K562 (cell line): Measurements from ENCODE around the gene USP48. TPM values are rescaled to one million over a fixed set of nuclear protein-coding genes. Genes with fewer than 3 reads are reported as not detected.
A peak's percentile ranks its signal among the peaks of the same experiment; 100 is the strongest.
"Not testable (repeated sequence)": the region's sequence is repeated elsewhere in the genome, so short reads cannot be mapped to it uniquely, and the experiment has no call there.

Source experiments
- ATAC-seq: fragments of 200-7000 bp; cut with Tn5 transposase; 3 replicates; pipeline ENCODE4 v1.9.1; 2020; ENCODE audit warnings: moderate library complexity
- BruUV-seq: library from RNA; stranded (reverse); fragments of 400-500 nt; replicated peaks from 2 replicates; lab custom pipeline; 2021; lab: Mats Ljungman, UMichigan
- CTCF ChIA-PET: fragments of 300-600 bp; formaldehyde crosslinking; extraction: SDS; loops from one replicate; lab custom pipeline; 2021; ENCODE audit warnings: low intra/inter-chr PET ratio; lab: Yijun Ruan, JAX
- POLR2A ChIA-PET: fragments of 300-600, 350-650 bp; sonication (Branson Sonifier 250); formaldehyde crosslinking; extraction: SDS; loops from one replicate; lab custom pipeline; 2021; ENCODE audit warnings: antibody characterized with exemption, inconsistent platforms; lab: Yijun Ruan, JAX
- DNase-seq, 4 experiments: peaks; one replicate each; pipeline versions ENCODE4 v3.0.0 to v3.0.0-alpha.2; 2011 to 2018; ENCODE audit warnings: low spot score in 3 of 4, mixed read lengths in 3 of 4; ENCODE audit errors: extremely low read depth in 1 of 4
- FAIRE-seq: peaks from 2 replicates; lab custom pipeline; 2011; peaks lifted over from hg19 to GRCh38; lab: Jason Lieb, UNC
- H2AFZ ChIP-seq: 2 replicates; pipeline ENCODE4 v1.6.0; 2011; ENCODE audit warnings: low read depth, low read length, control low read depth, inconsistent platforms
- H3K27ac ChIP-seq: fragments of 200-600 bp; 3 replicates; pipeline ENCODE4 v1.8.0; 2011; ENCODE audit warnings: low read depth, mild to moderate bottlenecking, control low read depth, inconsistent platforms, low read length, moderate library complexity, mixed read lengths; ENCODE audit errors: extremely low read depth
- H3K27me3 ChIP-seq, 2 experiments: fragments of 300-600 bp in 1 of 2; 2 replicates in 1 of 2; 3 replicates in 1 of 2; pipeline versions ENCODE4 v1.6.0 to v1.8.0; 2011; ENCODE audit warnings: inconsistent platforms in 2 of 2, low read length in 2 of 2, mild to moderate bottlenecking in 1 of 2, mixed read lengths in 1 of 2, moderate library complexity in 1 of 2; ENCODE audit not compliant: control insufficient read depth in 2 of 2, insufficient read depth in 2 of 2
- H3K36me3 ChIP-seq: fragments of 300-600 bp; 3 replicates; pipeline ENCODE4 v1.8.0; 2011; ENCODE audit warnings: mild to moderate bottlenecking, low read length, inconsistent platforms; ENCODE audit not compliant: control insufficient read depth, insufficient read depth
- H3K4me1 ChIP-seq, 2 experiments: fragments of 200-600 bp in 1 of 2; replicated peaks in 1 of 2; 2 replicates in 1 of 2; 3 replicates in 1 of 2; pipeline versions ENCODE4 v1.5.1 to v1.8.0; 2011; ENCODE audit warnings: inconsistent platforms in 2 of 2, low read length in 2 of 2, mild to moderate bottlenecking in 1 of 2, mixed read lengths in 1 of 2, moderate library complexity in 1 of 2; ENCODE audit not compliant: control insufficient read depth in 2 of 2, insufficient read depth in 2 of 2
- H3K4me2 ChIP-seq: 2 replicates; pipeline ENCODE4 v1.6.1; 2011; ENCODE audit warnings: low read length, control low read depth, inconsistent platforms, mixed read lengths; ENCODE audit not compliant: insufficient read depth
- H3K4me3 ChIP-seq: fragments of 200-600 bp; sonication (generic), shearing (Covaris generic); 2 replicates; pipeline ENCODE4 v1.5.1; 2016; ENCODE audit warnings: control low read depth, inconsistent platforms
- H3K79me2 ChIP-seq: fragments of 200-600 bp; 3 replicates; pipeline ENCODE4 v1.8.0; 2011; ENCODE audit warnings: low read length, inconsistent platforms; ENCODE audit not compliant: control insufficient read depth, insufficient read depth
- H3K9ac ChIP-seq, 2 experiments: 2 replicates each; pipeline versions ENCODE4 v1.6.0 to v1.6.1; 2011; ENCODE audit warnings: low read depth in 2 of 2, low read length in 2 of 2, control low read depth in 1 of 2, inconsistent platforms in 1 of 2, mild to moderate bottlenecking in 1 of 2, mixed read lengths in 1 of 2; ENCODE audit not compliant: insufficient read depth in 1 of 2
- H3K9me1 ChIP-seq: one replicate; pipeline ENCODE4 v1.6.0; 2011; ENCODE audit warnings: inconsistent platforms, mild to moderate bottlenecking, low read length, moderate library complexity; ENCODE audit not compliant: control insufficient read depth, insufficient read depth
- H3K9me3 ChIP-seq: replicated peaks from 2 replicates; pipeline ENCODE4 v1.5.1; 2011; ENCODE audit warnings: low read depth, low read length, inconsistent platforms; ENCODE audit not compliant: control insufficient read depth, insufficient read depth
- H4K20me1 ChIP-seq: replicated peaks from 2 replicates; pipeline ENCODE4 v1.6.1; 2011; ENCODE audit warnings: low read length, inconsistent platforms, mixed read lengths; ENCODE audit not compliant: control insufficient read depth, insufficient read depth
- BCOR ChIP-seq: fragments of 450-650 bp; IDR thresholded peaks from 2 replicates; pipeline ENCODE4 v1.6.1; 2016
- CEBPB ChIP-seq: fragments of 450-650 bp; IDR thresholded peaks from 2 replicates; pipeline ENCODE4 v1.6.1; 2016; ENCODE audit warnings: missing genetic modification characterization, missing compliant biosample characterization
- CEBPG ChIP-seq, 3 experiments: fragments of 200-800 bp in 1 of 3; sonication (Bioruptor generic) in 1 of 3; sonication (generic) in 1 of 3; formaldehyde crosslinking in 1 of 3; IDR thresholded peaks in 2 of 3; conservative IDR thresholded peaks in 1 of 3; 2 replicates each; pipeline versions ENCODE4 v1.6.1 to v1.8.0; 2016 to 2022; ENCODE audit warnings: missing compliant biosample characterization in 2 of 3, missing genetic modification characterization in 2 of 3, mild to moderate bottlenecking in 1 of 3, missing genetic modification reagents in 1 of 3
- POLR2A ChIP-seq: fragments of 450-650 bp; conservative IDR thresholded peaks from 2 replicates; pipeline ENCODE4 v1.6.1; 2016
- SREBF2 ChIP-seq: sonication (generic); formaldehyde crosslinking; IDR thresholded peaks from 2 replicates; pipeline ENCODE4 v1.4.0; 2020; ENCODE audit warnings: mild to moderate bottlenecking, missing genetic modification reagents
- TBP ChIP-seq: optimal IDR thresholded peaks from 2 replicates; pipeline ENCODE3; 2011; ENCODE audit warnings: low read depth, low read length, improper control_type of control experiment
- WGBS: fragments of 100-300 bp; shearing (Covaris generic); methylation state at CpG from one replicate; pipeline ENCODE4 v1.1.6; 2016; ENCODE audit warnings: low coverage, mixed read lengths; ENCODE audit not compliant: insufficient coverage; ENCODE audit errors: missing lambda C conversion rate; 5-methylcytosine and 5-hydroxymethylcytosine counted together
- in situ Hi-C: fragments of 300-500 bp; cut with MboI; formaldehyde crosslinking; loops from 4 replicates; pipeline ENCODE4 v1.15.0; 2018; ENCODE audit warnings: inconsistent platforms, mixed read lengths
- intact Hi-C: fragments of 100-400 bp; cut with micrococcal nuclease; formaldehyde crosslinking; loops from 2 replicates; pipeline ENCODE4 v1.14.2; 2022
- polyA plus RNA-seq, 8 experiments: library from polyadenylated mRNA; depleted of rRNA in 4 of 8; stranded (reverse) in 5 of 8; unstranded in 3 of 8; fragments of >200 nt; fragmentation: Nextera tagmentation in 2 of 8; fragmentation: Illumina TruSeq in 1 of 8; extraction: Ambion mirVana in 2 of 8; extraction: Trizol in 1 of 8; gene quantifications; 2 replicates each; pipeline versions ENCODE4 v1.2.1 to v1.2.3, GENCODE V29; 2011 to 2014; ENCODE audit warnings: inconsistent platforms in 1 of 8, missing spikeins in 1 of 8
- total RNA-seq, 7 experiments: library from RNA; depleted of rRNA in 6 of 7; stranded (reverse); fragments of >200 nt in 6 of 7; fragmentation: Illumina TruSeq in 2 of 7; extraction: Trizol in 2 of 7; gene quantifications; 2 replicates each; pipeline versions ENCODE4 v1.2.1 to v1.2.3, GENCODE V29; 2011 to 2021; ENCODE audit warnings: low replicate concordance in 1 of 7
- TF ChIP-seq, protein P1 (sequence below): fragments of 450-650 bp; formaldehyde crosslinking; IDR thresholded peaks from 2 replicates; pipeline ENCODE4 v1.4.0; 2022; ENCODE audit warnings: missing genetic modification characterization
- TF ChIP-seq, protein P2 (sequence below): IDR thresholded peaks from 2 replicates; pipeline ENCODE4 v1.6.1; 2014; ENCODE audit warnings: antibody characterized with exemption

The USP48 gene
- total and polyA plus RNA-seq, 9 of the 15 experiments (the other 6 are each of a cell fraction or from before 2014, with no cell fraction given) = 23.3 to 123 (median 106) TPM

DNA sequence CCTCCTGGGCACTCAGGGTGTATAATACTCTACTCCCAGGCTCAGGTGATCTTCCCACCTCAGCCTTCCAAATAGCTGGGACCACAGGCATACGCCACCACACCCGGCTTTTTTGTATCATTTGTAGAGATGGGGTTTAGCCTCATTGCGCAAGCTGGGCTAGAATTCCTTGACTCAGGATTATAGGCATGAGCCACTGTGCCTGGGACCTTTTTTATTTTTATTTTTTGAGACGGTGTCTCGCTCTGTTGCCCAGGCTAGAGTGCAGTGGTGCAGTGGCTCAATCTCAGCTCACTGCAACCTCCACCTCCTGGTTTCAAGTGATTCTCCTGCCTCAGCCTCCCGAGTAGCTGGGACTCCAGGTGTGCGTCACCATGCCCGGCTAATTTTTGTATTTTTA lies 15.8 kb downstream of the USP48 start:
- TF ChIP-seq BCOR (0 out of 2 replicates have a peak, but pooled peaks have one; percentile 48), CEBPB (tag) (peak; percentile 91), CEBPG (CRISPR knock-in tag; IDR thresholded peaks at IDR 0.05) (peak; percentile 61; the same call in 1 of the 2 replicates), CEBPG (tag; conservative IDR thresholded peaks at IDR 0.05 in 1 of 2, IDR thresholded peaks at IDR 0.05 in 1 of 2) (peak; percentile 25 to 83; a peak in 2 of 4 replicates), POLR2A (0 out of 2 replicates have a peak, but pooled peaks have one; percentile 9)
- H3K9me1 ChIP-seq, H3K4me3 ChIP-seq, DNase-seq, in situ Hi-C loops, H3K9me3 ChIP-seq, H2AFZ ChIP-seq, FAIRE-seq, BruUV-seq, H3K4me2 ChIP-seq, H3K27ac ChIP-seq, ATAC-seq, H3K9ac ChIP-seq, intact Hi-C loops, H3K27me3 ChIP-seq, CTCF ChIA-PET: not testable (repeated sequence)
- peaks cover 22% of the 10 kb centered on the region; the same call in 2 of the 3 replicates for H3K36me3 ChIP-seq
- peaks cover 29% of the 10 kb centered on the region for H4K20me1 ChIP-seq
- POLR2A ChIA-PET = interaction anchor here (1.0 to 1.8 kb wide), 3 partner anchors 10 to 21 kb away, joined by 3 to 6 read pairs (median 6); no protein-coding TSS in a partner anchor
- peaks cover 97% of the 10 kb centered on the region for H3K79me2 ChIP-seq
- H3K4me1 ChIP-seq = peaks cover 56 to 61% of the 10 kb centered on the region in 2 experiments
- 92% methylated on average over 8 of the region's 8 CpGs for WGBS

DNA sequence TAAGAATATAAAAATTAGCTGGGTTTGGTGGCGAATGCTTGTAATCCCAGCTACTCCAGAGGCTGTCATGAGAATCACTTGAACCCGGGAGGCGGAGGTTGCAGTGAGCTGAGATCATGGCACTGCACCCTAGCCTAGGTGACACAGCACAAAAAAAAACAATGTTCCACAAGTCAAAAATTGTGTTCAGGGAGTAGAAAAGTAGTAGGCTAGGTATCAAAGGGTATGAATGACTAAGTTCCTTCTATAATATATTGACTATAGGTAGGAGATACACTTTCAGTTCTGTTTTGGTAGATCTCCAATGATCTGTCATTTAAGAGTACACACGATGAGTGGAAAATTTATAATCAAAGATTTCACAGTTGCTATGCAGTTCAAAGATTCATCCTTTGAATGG lies 16.7 kb downstream of the USP48 start:
- no TSS peak for BruUV-seq
- Histone ChIP-seq H3K27me3 (no peaks in the 10 kb centered on the region), H2AFZ (no peak overlapping the region), H3K9ac (peak overlapping the region in 1 of 2 experiments; percentile 6; a peak in 1 of 4 replicates), H3K9me1 (no peaks in the 10 kb centered on the region), H3K27ac (peak overlapping the region; percentile 7; the same call in 1 of the 3 replicates), H4K20me1 (peaks cover 33% of the 10 kb centered on the region), H3K4me1 (peaks cover 59 to 66% of the 10 kb centered on the region in 2 experiments), H3K9me3 (no peaks in the 10 kb centered on the region), H3K36me3 (peaks cover 20% of the 10 kb centered on the region; the same call in 2 of the 3 replicates), H3K4me3 (no peak overlapping the region), H3K4me2 (no peak overlapping the region), H3K79me2 (peaks cover 98% of the 10 kb centered on the region)
- intact Hi-C loops = no loop called here
- WGBS = 47% methylated on average over 4 of the region's 4 CpGs
- ChIA-PET CTCF (no interaction called here), POLR2A (interaction anchor here (0.9 to 1.8 kb wide), 3 partner anchors 11 to 16 kb away, joined by 3 to 6 read pairs (median 6); no protein-coding TSS in a partner anchor)
- in situ Hi-C loops = no loop called here
- FAIRE-seq = no peak
- DNase-seq = no peak
- 0 out of 3 replicates have a peak, but pooled peaks have one; percentile 3 for ATAC-seq
- TF ChIP-seq, protein P1, sequence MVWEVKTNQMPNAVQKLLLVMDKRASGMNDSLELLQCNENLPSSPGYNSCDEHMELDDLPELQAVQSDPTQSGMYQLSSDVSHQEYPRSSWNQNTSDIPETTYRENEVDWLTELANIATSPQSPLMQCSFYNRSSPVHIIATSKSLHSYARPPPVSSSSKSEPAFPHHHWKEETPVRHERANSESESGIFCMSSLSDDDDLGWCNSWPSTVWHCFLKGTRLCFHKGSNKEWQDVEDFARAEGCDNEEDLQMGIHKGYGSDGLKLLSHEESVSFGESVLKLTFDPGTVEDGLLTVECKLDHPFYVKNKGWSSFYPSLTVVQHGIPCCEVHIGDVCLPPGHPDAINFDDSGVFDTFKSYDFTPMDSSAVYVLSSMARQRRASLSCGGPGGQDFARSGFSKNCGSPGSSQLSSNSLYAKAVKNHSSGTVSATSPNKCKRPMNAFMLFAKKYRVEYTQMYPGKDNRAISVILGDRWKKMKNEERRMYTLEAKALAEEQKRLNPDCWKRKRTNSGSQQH = no peak
- TF ChIP-seq, protein P2, sequence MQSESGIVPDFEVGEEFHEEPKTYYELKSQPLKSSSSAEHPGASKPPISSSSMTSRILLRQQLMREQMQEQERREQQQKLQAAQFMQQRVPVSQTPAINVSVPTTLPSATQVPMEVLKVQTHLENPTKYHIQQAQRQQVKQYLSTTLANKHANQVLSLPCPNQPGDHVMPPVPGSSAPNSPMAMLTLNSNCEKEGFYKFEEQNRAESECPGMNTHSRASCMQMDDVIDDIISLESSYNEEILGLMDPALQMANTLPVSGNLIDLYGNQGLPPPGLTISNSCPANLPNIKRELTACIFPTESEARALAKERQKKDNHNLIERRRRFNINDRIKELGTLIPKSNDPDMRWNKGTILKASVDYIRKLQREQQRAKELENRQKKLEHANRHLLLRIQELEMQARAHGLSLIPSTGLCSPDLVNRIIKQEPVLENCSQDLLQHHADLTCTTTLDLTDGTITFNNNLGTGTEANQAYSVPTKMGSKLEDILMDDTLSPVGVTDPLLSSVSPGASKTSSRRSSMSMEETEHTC = no peak
- TF ChIP-seq SREBF2 (CRISPR knock-in tag) (no peak), TBP (no peak)
